HepG2 (cell line): Measurements from ENCODE around the gene ERBB4. TPM values are rescaled to one million over a fixed set of nuclear protein-coding genes. Genes with fewer than 3 reads are reported as not detected.

Experiments
- ATAC-seq: fragments of 200-7000 bp; cut with Tn5 transposase; 3 replicates; pipeline ENCODE4 v1.9.1; 2020; ENCODE audit warnings: mild to moderate bottlenecking, moderate library complexity
- BruUV-seq: library from RNA; stranded (reverse); fragments of 400-500 nt; replicated peaks from 2 replicates; lab custom pipeline; 2021; lab: Mats Ljungman, UMichigan
- CTCF ChIA-PET: fragments of 300-600 bp; formaldehyde crosslinking; extraction: SDS; loops from one replicate; lab custom pipeline; 2021; ENCODE audit warnings: low total read pairs, inconsistent platforms, low intra/inter-chr PET ratio; lab: Yijun Ruan, JAX
- POLR2A ChIA-PET: fragments of 350-600 bp; sonication (Branson Sonifier 250); formaldehyde crosslinking; loops from one replicate; lab custom pipeline; 2020; ENCODE audit warnings: antibody characterized with exemption, inconsistent platforms; lab: Yijun Ruan, JAX
- DNase-seq: peaks from one replicate; pipeline ENCODE4 v3.0.0-alpha.2; 2015; ENCODE audit warnings: low spot score
- FAIRE-seq: peaks from 3 replicates; lab custom pipeline; 2011; peaks lifted over from hg19 to GRCh38; lab: Jason Lieb, UNC
- H2AFZ ChIP-seq: one replicate; pipeline ENCODE4 v1.6.1; 2011; ENCODE audit warnings: low read length, inconsistent platforms
- H3K27ac ChIP-seq: fragments of 300-600 bp; 3 replicates; pipeline ENCODE4 v1.8.0; 2011; ENCODE audit warnings: mixed run types, mild to moderate bottlenecking, mixed read lengths, low read length, inconsistent platforms; ENCODE audit not compliant: insufficient read depth; ENCODE audit errors: extremely low read length
- H3K27me3 ChIP-seq, 2 experiments: fragments of 200-600 bp in 1 of 2; 2 replicates in 1 of 2; 3 replicates in 1 of 2; pipeline versions ENCODE4 v1.6.0 to v1.8.0; 2011; ENCODE audit warnings: low read length in 2 of 2, mild to moderate bottlenecking in 2 of 2, moderate library complexity in 2 of 2, inconsistent platforms in 1 of 2; ENCODE audit not compliant: insufficient read depth in 2 of 2, control insufficient read depth in 1 of 2
- H3K36me3 ChIP-seq, 2 experiments: fragments of 200-600 bp in 1 of 2; replicated peaks in 1 of 2; 2 replicates in 1 of 2; 3 replicates in 1 of 2; pipeline versions ENCODE4 v1.5.1 to v1.8.0; 2011; ENCODE audit warnings: low read length in 2 of 2, inconsistent platforms in 1 of 2; ENCODE audit not compliant: insufficient read depth in 2 of 2, control insufficient read depth in 1 of 2
- H3K4me1 ChIP-seq: 2 replicates; pipeline ENCODE4 v1.5.1; 2012; ENCODE audit warnings: low read length, inconsistent platforms; ENCODE audit not compliant: insufficient read depth
- H3K4me2 ChIP-seq: 2 replicates; pipeline ENCODE4 v1.6.0; 2011; ENCODE audit warnings: low read depth, low read length, inconsistent platforms
- H3K4me3 ChIP-seq, 3 experiments: fragments of 200-600 bp in 1 of 3; sonication (generic), shearing (Covaris generic) in 1 of 3; replicated peaks in 1 of 3; 2 replicates each; pipeline ENCODE4 v1.5.1; 2011 to 2016; ENCODE audit warnings: low read length in 3 of 3, inconsistent platforms in 2 of 3, low read depth in 2 of 3, mild to moderate bottlenecking in 2 of 3, control low read depth in 1 of 3, mixed read lengths in 1 of 3; ENCODE audit not compliant: insufficient read depth in 1 of 3
- H3K79me2 ChIP-seq: one replicate; pipeline ENCODE4 v1.6.1; 2011; ENCODE audit warnings: low read length, inconsistent platforms; ENCODE audit not compliant: insufficient read depth
- H3K9ac ChIP-seq: 2 replicates; pipeline ENCODE4 v1.6.0; 2011; ENCODE audit warnings: mild to moderate bottlenecking, low read depth, low read length, inconsistent platforms; ENCODE audit not compliant: insufficient read depth
- H3K9me3 ChIP-seq: 2 replicates; pipeline ENCODE4 v1.5.1; 2012; ENCODE audit warnings: mild to moderate bottlenecking, low read length
- H4K20me1 ChIP-seq: 2 replicates; pipeline ENCODE4 v1.6.0; 2011; ENCODE audit warnings: inconsistent platforms, mild to moderate bottlenecking, low read length, moderate library complexity; ENCODE audit not compliant: insufficient read depth
- KAT8 ChIP-seq: IDR thresholded peaks from 2 replicates; pipeline ENCODE4 v1.6.1; 2016; ENCODE audit warnings: missing genetic modification reagents, missing compliant biosample characterization
- RAD51 ChIP-seq: fragments of 450-650 bp; IDR thresholded peaks from 2 replicates; pipeline ENCODE4 v1.6.1; 2016; ENCODE audit warnings: borderline replicate concordance
- RELA ChIP-seq: sonication (generic); formaldehyde crosslinking; IDR thresholded peaks from 2 replicates; pipeline ENCODE4 v1.4.0; 2020; ENCODE audit warnings: missing genetic modification reagents
- SOX6 ChIP-seq, 2 experiments: fragments of 450-650 bp in 1 of 2; sonication (generic) in 1 of 2; formaldehyde crosslinking in 1 of 2; IDR thresholded peaks; 2 replicates each; pipeline versions ENCODE4 v1.4.0 to v1.6.1; 2017 to 2020; ENCODE audit warnings: antibody characterized with exemption in 1 of 2, mild to moderate bottlenecking in 1 of 2, missing genetic modification reagents in 1 of 2
- ZBTB3 ChIP-seq: sonication (generic); formaldehyde crosslinking; IDR thresholded peaks from 2 replicates; pipeline ENCODE4 v1.4.0; 2020; ENCODE audit warnings: low read depth, mild to moderate bottlenecking, moderate library complexity, missing genetic modification reagents, borderline replicate concordance
- ZFX ChIP-seq: sonication (generic); formaldehyde crosslinking; IDR thresholded peaks from 2 replicates; pipeline ENCODE4 v1.4.0; 2020; ENCODE audit warnings: mild to moderate bottlenecking, low read depth, missing genetic modification reagents, moderate library complexity
- ZNF10 ChIP-seq: sonication (generic); formaldehyde crosslinking; IDR thresholded peaks from 2 replicates; pipeline ENCODE4 v1.4.0; 2020; ENCODE audit warnings: mild to moderate bottlenecking, low read depth, missing genetic modification reagents, borderline replicate concordance
- ZNF180 ChIP-seq: sonication (generic); formaldehyde crosslinking; IDR thresholded peaks from 2 replicates; pipeline ENCODE4 v1.4.0; 2020; ENCODE audit warnings: low read depth, missing genetic modification reagents, borderline replicate concordance
- ZNF773 ChIP-seq: sonication (generic); formaldehyde crosslinking; IDR thresholded peaks from 2 replicates; pipeline ENCODE4 v1.4.0; 2020; ENCODE audit warnings: missing genetic modification reagents, borderline replicate concordance
- ZNF839 ChIP-seq: sonication (generic); formaldehyde crosslinking; IDR thresholded peaks from 2 replicates; pipeline ENCODE4 v1.4.0; 2020; ENCODE audit warnings: missing genetic modification reagents, mild to moderate bottlenecking, borderline replicate concordance
- in situ Hi-C: cut with HindIII; loops from 2 replicates; pipeline ENCODE4 v1.10.0; 2017; ENCODE audit warnings: low pct_unique_long_range_greater_than_20kb; ENCODE audit not compliant: extremely low pct_ligation_motif_present
- intact Hi-C: fragments of 100-400 bp; cut with micrococcal nuclease; formaldehyde crosslinking; loops from one replicate; pipeline ENCODE4 v1.10.0; 2022; ENCODE audit not compliant: unreplicated experiment
- polyA plus RNA-seq, 8 experiments: library from polyadenylated mRNA; depleted of rRNA in 3 of 8; stranded (reverse) in 7 of 8; unstranded in 1 of 8; fragments of >200 nt; fragmentation: Illumina TruSeq in 4 of 8; extraction: Trizol in 4 of 8; gene quantifications; 2 replicates each; pipeline versions ENCODE4 v1.2.1 to v1.2.3, GENCODE V29; 2011 to 2016; ENCODE audit warnings: low read depth in 4 of 8, missing spikeins in 1 of 8, mixed read lengths in 1 of 8; ENCODE audit not compliant: insufficient read depth in 1 of 8
- total RNA-seq, 5 experiments: library from RNA; depleted of rRNA; stranded (reverse); fragments of >200 nt; fragmentation: Illumina TruSeq; extraction: Trizol; gene quantifications; 2 replicates each; pipeline ENCODE4 v1.2.3, GENCODE V29; 2016; ENCODE audit warnings: low read depth in 1 of 5
- TF ChIP-seq, protein P1 (sequence below): sonication (generic); formaldehyde crosslinking; IDR thresholded peaks from 2 replicates; pipeline ENCODE4 v1.8.0; 2022; ENCODE audit warnings: mild to moderate bottlenecking, missing genetic modification reagents, borderline replicate concordance

ERBB4 gene
- total and polyA plus RNA-seq, 2 of the 13 experiments (the other 11 are each of a cell fraction or from before 2014, with no cell fraction given), result not detected

DNA sequence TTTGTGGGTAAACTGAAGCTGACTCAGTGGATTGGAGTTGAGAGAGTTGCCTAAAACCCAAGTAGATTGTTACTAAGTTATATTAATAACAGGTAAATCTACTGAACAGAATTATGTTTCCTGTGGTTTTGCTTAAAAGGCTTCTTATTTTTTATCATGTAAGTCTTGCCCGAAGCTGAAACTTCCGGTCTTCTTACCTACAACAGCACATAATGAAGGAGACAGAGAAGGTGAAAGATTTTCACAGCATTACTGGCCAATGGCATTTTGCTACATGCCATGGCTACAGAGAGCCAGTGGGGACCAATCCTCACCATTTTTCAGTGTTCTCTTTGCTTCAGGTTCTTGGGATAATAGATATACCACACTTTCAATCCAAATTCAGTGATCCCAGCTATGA lies 220.0 kb downstream of the ERBB4 start (continued):
- TF ChIP-seq ZNF773 (CRISPR knock-in tag) (no peak), ZFX (CRISPR knock-in tag) (no peak)

DNA sequence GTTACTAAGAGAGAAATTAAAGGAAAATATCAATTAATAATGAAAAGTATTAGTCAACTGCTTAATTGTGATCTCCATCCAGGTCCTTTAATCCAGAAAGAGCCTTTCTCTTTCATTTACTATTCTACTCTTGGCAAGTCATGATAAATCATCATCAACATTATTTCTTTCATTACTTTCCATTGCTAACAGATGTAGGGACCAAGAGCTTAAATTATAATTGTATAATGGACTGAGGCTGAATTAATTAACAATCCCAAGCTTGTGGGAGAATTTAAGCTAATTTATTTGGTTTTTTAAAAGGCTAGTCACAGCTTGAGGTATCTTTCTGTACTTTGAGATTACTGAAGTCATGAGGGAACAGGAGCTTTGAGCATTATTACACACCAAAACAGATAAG lies 223.9 kb downstream of the ERBB4 start:
- BruUV-seq, result no TSS peak
- Histone ChIP-seq H3K79me2 (no peaks in the 10 kb centered on the region), H3K4me3 (no peak overlapping the region), H3K9me3 (no peaks in the 10 kb centered on the region), H3K4me2 (no peak overlapping the region), H3K36me3 (no peaks in the 10 kb centered on the region), H3K27me3 (no peaks in the 10 kb centered on the region), H3K27ac (no peak overlapping the region)
- in situ Hi-C loops, result no loop called here
- FAIRE-seq (no peak), DNase-seq (no peak)
- TF ChIP-seq ZNF180 (no peak), ZNF10 (CRISPR knock-in tag) (no peak), ZNF839 (CRISPR knock-in tag) (no peak), KAT8 (CRISPR knock-in tag) (no peak), RELA (CRISPR knock-in tag) (no peak), SOX6 (IDR thresholded peaks at IDR 0.05) (no peak), SOX6 (CRISPR knock-in tag; IDR thresholded peaks at IDR 0.05) (no peak), ZBTB3 (no peak), RAD51 (no peak)
- TF ChIP-seq, protein P1, sequence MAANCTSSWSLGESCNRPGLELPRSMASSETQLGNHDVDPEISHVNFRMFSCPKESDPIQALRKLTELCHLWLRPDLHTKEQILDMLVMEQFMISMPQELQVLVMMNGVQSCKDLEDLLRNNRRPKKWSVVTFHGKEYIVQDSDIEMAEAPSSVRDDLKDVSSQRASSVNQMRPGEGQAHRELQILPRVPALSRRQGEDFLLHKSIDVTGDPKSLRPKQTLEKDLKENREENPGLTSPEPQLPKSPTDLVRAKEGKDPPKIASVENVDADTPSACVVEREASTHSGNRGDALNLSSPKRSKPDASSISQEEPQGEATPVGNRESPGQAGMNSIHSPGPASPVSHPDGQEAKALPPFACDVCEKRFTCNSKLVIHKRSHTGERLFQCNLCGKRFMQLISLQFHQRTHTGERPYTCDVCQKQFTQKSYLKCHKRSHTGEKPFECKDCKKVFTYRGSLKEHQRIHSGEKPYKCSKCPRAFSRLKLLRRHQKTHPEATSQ, result no peak
- TF ChIP-seq, all 625 proteins: peak for 0
- POLR2A ChIA-PET, result no interaction called here
- Histone ChIP-seq H2AFZ (no peak overlapping the region), H3K4me1 (no peaks in the 10 kb centered on the region), H4K20me1 (no peaks in the 10 kb centered on the region), H3K9ac (no peak overlapping the region)
- intact Hi-C loops, result no loop called here
- ATAC-seq, result no peak
- CTCF ChIA-PET, result no interaction called here
